HG03097 (cell line): ENCODE data around the gene ABCF3.

Source experiments
- ATAC-seq: cut with Tn5 transposase; IDR thresholded peaks from one replicate; pipeline ENCODE4 v1.9.1; 2021; ENCODE audit not compliant: unreplicated experiment, low FRiP score

ABCF3 gene

DNA sequence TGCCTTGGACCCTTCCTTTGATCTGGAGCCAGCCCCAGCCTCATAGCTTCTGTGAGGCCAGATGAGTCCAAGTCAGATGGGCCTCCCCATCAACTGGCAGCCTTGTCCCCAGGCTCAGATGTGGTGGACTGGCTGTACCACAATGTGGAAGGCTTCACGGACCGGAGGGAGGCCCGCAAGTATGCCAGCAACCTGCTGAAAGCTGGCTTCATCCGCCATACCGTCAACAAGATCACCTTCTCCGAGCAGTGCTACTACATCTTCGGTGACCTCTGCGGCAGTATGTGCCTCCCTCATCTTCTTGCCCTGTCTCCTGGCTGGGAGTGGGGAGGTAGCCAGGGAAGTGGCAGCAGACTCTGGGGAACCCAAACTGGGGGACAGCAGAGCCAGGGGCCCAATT lies 18.2 kb upstream of the ABCF3 start:
- ATAC-seq: no peak

DNA sequence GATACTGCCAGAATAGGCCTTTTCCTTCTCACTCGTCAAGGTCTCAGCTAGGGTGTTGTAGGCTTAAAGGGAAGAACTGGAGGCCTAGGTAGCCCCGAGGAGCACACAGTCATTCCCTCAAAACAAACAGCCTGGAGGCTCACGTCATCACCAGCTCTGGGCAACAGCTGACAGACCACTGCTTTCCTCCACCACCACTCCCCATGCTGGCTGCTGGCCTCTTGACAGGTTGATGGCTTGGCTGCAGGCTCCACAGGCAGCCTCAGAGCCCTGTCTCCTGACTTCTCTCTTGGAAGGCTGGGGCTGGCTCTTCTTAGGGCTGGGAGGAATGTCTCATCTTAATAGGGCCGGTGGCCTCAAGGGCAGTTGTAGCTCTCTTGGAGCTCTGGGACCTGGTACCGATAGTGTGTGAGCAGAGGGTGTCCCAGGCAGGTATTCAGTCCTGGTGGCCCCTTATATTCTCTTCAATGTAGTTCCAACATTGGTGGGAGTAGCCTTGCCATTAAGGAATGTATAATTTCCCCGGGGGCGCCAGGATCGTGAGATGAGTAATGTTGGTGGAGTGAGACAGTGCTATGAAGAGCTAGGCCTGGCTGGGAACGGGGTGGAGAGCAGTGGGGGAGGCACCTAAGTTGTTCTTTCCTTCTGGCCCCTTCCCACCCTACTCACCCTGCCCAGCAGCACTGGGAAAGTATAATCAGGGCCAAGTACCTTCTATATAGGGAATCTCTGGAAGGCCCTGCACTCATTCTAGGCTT lies 17.5 kb upstream of the ABCF3 start:
- ATAC-seq: no peak

DNA sequence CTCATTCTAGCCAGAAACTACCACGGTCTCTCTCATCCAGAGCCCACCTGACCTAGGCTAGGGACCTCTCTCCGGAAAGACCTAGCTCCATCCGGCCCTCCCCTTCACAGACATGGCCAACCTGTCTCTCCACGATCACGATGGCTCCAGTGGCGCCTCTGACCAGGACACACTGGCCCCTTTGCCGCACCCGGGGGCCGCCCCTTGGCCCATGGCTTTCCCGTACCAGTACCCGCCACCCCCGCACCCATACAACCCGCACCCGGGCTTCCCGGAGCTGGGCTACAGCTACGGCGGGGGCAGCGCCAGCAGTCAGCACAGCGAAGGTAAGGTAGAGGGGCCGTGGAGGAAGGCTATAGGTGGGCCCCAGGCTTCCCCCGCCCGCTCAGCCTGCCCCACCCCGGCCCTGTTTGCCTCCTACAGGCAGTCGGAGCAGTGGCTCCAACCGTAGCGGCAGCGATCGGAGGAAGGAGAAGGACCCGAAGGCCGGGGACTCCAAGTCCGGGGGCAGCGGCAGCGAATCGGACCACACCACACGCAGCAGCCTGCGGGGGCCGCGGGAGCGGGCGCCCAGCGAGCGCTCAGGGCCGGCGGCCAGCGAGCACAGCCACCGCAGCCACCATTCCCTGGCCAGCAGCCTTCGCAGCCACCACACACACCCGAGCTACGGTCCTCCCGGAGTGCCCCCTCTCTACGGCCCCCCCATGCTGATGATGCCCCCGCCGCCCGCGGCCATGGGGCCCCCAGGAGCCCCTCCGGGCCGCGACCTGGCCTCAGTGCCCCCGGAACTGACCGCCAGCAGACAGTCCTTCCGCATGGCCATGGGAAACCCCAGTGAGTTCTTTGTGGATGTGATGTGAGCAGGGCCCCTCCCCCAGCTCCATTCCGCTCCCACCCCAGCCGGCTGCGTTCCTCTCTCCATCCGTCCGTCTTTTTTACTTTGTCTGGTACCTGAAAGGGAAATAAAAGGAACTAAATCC lies 15.8 kb upstream of the ABCF3 start:
- no peak for ATAC-seq

GRCh38 chr3:184171562-184171961 lies 14.4 kb upstream of the ABCF3 start:
- ATAC-seq: no peak

GRCh38 chr3:184172681-184173373 lies 13.2 kb upstream of the ABCF3 start:
- no peak for ATAC-seq

GRCh38 chr3:184173374-184173722 lies 12.7 kb upstream of the ABCF3 start:
- ATAC-seq: no peak

GRCh38 chr3:184174284-184174645 lies 11.7 kb upstream of the ABCF3 start:
- no peak for ATAC-seq

DNA sequence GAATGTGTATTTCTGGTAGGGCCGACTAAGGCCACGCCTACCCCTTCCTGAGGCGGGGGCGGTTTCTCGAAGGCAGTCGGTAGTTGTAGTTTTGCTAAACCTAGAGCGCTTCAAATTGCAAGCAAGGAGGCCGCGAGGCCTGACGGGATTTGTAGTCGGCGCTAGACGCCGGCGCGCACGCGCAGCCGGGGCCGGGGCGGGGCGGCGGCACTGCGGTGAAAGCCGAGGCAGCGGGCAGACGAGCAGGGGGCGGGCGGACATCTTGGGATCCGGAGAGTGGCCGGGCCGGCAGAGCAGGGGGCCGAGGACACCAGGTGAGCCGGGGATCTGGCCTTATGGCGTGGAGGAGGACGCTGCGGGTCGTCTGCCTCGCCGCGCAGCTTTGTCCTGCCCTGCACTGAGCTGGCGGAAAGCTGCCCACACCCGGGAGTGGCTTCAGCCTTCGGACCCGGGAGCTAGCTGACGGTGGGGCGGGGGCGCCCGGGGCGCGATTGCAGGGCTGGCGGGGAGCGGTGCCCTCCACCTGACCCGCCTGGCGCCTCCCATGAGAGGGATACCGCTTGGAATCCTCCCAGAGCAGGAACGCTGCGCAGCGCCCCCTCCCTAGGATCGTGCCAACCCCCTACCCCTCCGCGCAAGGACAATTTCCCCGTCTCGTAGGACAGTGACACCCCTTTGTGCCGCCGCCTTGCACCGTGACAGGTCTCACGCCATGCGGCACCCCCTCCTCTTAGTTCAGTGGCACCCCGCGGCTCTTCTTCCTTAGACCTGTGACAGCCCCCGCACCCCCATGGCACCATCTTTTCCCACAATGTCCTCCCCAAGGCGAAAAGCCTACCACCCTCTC lies 11.1 kb upstream of the ABCF3 start, which contains the start of gene AP2M1:
Gene AP2M1 (plus strand): TSS at position 210 of the 847 bp plus-strand sequence. CDS start 2,139 bp downstream, outside the sequence.
- ATAC-seq: peak; percentile 93

DNA sequence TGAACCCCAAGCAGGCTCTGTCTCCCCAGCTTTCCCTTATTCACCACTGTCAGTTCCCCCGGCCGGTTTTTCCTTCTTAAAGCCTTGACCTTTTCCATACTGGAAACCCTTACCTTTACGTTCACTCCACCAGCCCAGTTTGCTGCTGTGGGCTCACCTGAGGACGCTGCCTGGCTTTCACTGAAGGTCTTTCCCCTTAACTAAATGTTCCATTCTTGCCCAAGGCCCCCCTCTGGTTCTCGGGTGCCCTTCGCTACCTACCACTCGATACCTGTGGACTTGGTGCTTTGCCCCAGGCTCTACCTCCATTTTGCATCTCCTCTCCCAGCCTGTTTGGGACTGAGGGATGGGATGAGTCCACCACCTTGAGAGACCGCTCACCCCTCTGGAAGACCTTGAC lies 10.5 kb upstream of the ABCF3 start:
- no peak for ATAC-seq

DNA sequence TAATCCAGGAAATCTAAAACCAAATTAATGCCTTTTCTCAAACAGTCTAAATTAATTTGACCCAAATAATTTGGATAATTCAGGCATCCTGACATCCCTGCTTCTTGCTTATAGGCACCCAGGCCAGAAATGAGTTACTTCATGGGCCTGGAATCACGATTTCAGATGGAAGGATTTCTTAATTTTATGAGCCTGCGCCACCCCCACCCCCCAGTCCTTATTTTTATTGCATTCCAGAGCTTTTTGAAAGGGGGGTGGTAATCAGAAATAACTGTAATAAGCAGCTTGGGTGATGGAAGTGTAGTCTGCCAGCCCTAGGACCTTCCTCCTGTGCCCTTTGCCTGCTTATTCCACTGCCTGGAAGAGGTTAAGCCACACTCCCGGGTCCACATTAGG lies 10.0 kb upstream of the ABCF3 start:
- ATAC-seq: no peak

DNA sequence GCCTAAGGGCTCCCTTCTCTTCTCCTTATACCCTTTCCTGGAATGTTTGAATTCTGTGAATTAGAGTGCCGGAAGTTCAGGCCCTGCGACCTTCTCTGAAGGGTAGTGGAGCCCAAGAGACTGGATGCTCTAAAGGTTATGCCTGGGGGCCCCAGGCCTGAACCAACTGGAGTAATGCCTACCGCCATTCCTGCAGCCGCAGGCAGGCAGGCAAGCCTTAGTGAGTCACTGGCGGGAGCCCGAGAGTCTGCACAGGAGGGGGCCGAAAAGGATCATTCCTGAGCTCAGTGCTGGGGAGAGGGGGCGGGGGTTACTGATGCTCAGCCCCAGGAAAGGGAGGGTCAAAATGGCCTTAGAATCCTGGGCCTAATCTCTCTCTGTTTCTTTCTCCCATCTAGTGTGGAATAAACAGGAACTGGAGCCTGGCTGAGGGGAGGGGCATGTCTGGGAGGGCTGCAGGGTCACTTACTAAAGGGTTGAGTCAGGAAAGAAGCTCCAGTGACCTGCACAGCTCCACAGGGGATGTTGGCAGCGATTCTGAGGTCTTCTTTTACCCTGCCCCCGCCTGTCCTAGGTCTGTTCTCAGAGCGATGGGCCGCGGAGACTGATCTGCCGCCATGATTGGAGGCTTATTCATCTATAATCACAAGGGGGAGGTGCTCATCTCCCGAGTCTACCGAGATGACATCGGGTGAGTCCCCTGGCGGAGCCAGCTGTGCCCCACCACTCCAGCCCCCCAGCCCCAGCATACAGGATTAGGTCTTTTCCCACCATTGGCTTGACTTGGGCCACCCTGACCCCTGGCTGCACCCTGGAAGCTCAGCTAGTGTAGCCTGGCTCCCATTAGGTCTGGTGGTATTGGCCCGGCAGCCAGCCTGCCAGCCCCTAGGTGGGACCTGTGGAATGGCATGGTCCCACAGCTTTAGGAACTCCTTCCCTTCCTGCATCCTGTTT lies 9.3 kb upstream of the ABCF3 start:
- ATAC-seq: no peak

DNA sequence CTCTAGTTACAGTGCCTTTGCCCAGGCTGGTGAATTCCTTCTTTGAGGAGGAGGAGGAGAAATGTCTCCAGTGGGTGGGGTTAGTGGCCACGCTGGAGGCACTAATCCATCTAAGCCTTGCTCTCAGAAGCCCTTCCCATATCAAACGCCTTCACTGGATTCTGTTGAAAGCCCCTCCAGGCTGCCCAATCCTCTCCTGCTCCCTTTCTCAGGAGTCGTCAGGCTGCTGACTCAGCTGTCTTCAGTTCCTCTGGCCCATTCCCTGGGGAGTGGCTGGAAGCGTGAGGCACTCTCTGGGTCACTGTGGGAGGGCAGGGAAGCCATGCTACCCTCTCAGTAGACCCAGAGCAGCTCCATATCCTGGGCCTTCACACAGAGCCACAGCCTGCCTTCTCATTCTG lies 8.7 kb upstream of the ABCF3 start:
- ATAC-seq: no peak

- ATAC-seq: no peak
These were observed 8.2 kb upstream of the ABCF3 start for GRCh38 chr3:184177767-184178306.

- ATAC-seq: no peak
These were observed 7.4 kb upstream of the ABCF3 start for GRCh38 chr3:184178521-184179138.

- no peak for ATAC-seq
These were observed 5.8 kb upstream of the ABCF3 start for GRCh38 chr3:184180165-184180564.

DNA sequence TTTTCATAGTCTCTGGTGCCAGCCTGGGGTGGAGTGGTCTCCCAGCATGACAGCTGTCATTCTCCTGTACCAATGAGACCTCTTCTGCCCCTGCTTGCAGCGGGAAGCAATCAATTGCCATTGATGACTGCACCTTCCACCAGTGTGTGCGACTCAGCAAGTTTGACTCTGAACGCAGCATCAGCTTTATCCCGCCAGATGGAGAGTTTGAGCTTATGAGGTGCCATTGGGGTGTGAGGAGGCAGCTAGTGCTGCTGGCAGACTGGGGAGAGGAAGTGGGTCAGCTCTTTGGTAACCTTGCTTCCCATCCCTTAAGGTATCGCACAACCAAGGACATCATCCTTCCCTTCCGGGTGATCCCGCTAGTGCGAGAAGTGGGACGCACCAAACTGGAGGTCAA lies 4.4 kb upstream of the ABCF3 start:
- no peak for ATAC-seq

GRCh38 chr3:184183679-184184078 lies 2.3 kb upstream of the ABCF3 start:
- ATAC-seq: no peak

DNA sequence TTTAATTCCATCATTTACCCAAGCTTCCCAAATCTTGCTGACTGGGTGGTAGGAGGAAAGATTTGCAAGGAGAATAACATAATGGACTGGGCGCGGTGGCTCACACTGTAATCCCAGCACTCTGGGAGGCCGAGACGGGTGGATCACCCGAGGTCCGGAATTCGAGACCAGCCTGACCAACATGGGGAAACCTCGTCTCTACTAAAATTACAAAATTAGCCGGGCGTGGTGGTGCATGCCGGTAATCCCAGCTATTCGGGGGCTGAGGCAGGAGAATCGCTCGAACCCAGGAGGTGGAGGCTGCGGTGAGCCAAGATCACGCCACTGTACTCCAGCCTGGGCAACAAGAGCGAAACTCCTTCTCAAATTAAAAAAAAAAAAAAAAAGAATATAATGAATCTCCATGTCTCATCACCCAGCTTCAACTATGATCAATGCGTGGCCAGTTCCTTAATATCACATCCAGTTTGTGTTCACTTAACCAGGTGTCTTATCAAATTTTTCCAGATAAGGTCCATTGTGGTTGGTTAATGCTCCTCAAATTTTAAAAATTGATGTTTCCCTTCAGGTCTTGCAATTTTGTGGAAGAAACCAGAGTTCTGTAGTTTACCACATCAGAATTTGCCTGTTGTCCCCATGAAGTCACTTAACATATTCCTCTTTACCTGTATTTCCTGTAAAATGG lies 1.3 kb upstream of the ABCF3 start:
- ATAC-seq: no peak
